ENCODE data around the gene RGS3.
"Not testable (repeated sequence)": the region's sequence is repeated elsewhere in the genome, so short reads cannot be mapped to it uniquely, and the experiment has no call there.

Gene RGS3

DNA sequence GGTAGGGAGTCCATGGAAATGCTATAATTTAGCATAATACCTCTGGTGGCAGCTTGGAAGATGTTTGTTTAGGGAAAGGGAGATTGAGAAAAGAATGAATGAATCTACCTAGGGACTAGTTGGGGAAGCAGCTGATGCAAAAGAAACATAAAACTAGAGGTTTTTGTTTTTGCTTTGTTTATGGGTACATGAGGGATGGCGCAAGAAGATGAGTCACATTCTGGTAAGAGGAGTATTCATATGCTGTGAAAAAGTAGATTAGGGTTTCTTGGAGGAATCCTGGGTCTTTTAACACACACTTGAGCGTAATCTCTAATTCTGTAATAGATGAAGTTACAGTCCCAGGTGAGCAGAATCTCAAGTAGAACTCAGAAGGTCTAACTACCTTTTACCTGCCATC lies 35.9 kb upstream of the RGS3 start:
- H3K4me3 ChIP-seq (ENCODE audit: low read depth, low read length), result no peak overlapping the region
- TF ChIP-seq, protein P1, sequence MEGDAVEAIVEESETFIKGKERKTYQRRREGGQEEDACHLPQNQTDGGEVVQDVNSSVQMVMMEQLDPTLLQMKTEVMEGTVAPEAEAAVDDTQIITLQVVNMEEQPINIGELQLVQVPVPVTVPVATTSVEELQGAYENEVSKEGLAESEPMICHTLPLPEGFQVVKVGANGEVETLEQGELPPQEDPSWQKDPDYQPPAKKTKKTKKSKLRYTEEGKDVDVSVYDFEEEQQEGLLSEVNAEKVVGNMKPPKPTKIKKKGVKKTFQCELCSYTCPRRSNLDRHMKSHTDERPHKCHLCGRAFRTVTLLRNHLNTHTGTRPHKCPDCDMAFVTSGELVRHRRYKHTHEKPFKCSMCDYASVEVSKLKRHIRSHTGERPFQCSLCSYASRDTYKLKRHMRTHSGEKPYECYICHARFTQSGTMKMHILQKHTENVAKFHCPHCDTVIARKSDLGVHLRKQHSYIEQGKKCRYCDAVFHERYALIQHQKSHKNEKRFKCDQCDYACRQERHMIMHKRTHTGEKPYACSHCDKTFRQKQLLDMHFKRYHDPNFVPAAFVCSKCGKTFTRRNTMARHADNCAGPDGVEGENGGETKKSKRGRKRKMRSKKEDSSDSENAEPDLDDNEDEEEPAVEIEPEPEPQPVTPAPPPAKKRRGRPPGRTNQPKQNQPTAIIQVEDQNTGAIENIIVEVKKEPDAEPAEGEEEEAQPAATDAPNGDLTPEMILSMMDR (conservative IDR thresholded peaks at IDR 0.05; ENCODE audit: low read depth, low read length), result no peak
- DNase-seq (ENCODE audit: low read depth), result peak; percentile 64

DNA sequence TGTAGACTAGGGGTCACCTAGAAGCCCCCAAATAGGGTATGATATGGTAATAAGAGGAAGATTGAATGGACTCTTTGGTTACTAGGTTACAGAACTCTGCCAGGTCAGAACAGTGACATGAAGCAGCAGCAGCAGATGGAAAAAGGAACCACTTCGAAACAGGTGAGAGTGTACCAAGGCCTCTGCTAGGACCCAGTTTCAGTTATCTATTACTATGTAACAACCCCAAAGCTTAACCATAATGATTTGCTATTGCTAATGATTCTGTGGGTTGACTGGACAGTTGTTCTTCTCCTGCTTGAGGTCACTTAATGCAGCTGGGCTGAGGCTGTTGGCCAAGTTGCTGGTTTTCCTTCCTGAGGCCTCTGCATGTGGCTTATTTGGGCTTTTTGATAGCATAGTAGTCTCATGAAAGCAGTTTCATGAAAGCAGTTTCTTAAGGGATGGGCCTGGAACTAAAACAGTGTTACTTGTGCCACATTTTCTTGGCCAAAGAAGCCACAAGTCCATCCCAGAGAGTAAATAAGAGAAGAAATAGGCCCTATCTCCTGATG lies 35.4 kb upstream of the RGS3 start:
- TF ChIP-seq, protein P1 (conservative IDR thresholded peaks at IDR 0.05; ENCODE audit: low read depth, low read length), result no peak
- no peak overlapping the region for H3K4me3 ChIP-seq (ENCODE audit: low read depth, low read length)
- peak; percentile 17 for DNase-seq (ENCODE audit: low read depth)

DNA sequence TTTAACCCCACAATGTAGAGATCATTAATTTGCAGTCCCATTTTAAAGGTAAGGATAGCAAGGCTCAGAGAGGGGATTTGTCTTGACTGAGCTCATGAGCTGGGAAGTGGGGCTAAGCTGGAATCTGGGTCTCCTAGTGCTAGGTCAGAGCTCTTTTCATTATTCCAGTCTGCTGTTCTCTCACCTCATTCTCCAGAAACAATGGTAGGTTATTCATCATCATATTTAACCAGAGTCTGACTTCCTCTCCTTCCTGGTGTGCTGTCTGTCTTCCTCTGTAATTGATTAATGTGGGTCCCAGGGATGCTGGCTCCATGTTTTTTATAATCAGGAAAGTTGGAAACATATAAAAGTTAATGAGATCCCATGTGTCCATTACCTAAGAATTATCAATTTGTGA lies 32.3 kb upstream of the RGS3 start:
- H3K4me3 ChIP-seq (ENCODE audit: low read depth, low read length), result no peak overlapping the region
- no peak for DNase-seq (ENCODE audit: low read depth)
- TF ChIP-seq, protein P1 (conservative IDR thresholded peaks at IDR 0.05; ENCODE audit: low read depth, low read length), result no peak

DNA sequence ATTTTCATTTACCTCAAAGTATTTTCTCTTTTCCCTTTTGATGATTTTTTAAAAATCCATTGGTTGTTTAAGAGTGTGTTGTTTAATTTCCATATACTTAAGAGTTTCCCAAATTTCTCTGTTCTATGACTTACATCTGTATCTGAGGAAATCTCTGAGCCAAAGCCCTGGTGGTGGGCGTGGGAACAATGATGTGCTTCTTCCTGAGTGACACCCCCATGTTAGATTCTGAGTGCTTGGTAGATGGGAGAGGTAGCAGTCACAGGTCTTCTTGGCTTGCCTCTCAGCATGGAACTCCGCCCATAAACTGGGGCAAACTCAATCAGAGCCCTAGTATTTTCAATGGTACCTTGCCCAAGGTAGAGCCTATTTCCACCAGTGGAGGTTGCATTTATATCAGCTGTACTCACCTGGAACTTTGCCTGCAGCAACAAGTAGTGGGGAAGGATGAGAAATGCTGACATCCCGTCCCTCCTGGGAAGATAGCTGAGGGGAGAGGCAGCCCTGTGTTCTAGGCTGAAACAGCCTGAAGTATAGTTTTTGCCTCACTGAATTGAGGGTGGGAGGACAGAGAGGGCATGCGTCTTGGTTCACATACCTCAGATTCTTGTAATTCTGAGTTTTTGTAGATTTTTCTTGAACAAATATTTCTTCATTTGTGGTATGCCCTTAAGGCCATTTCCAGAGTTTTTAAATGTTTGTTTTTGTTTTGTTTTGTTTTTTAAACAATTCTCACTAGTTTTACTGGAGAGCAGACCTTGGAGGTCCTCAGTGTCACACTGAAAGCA lies 26.6 kb upstream of the RGS3 start:
- TF ChIP-seq, protein P1 (conservative IDR thresholded peaks at IDR 0.05; ENCODE audit: low read depth, low read length), result no peak
- peak; percentile 70 for DNase-seq (ENCODE audit: low read depth)
- H3K4me3 ChIP-seq (ENCODE audit: low read depth, low read length), result no peak overlapping the region

DNA sequence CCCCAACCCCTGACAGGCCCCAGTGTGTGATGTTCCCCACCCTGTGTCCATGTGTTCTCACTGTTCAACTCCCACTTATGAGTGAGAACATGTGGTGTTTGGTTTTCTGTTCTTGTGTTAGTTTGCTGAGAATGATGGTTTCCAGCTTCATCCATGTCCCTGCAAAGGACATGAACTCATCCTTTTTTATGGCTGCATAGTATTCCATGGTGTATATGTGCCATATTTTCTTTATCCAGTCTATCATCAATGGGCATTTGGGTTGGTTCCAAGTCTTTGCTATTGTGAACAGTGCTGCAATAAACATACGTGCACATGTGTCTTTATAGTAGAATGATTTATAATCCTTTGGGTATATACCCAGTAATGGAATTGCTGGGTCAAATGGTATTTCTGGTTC lies 25.8 kb upstream of the RGS3 start:
- not testable (repeated sequence) for H3K4me3 ChIP-seq (ENCODE audit: low read depth, low read length); DNase-seq (ENCODE audit: low read depth)

DNA sequence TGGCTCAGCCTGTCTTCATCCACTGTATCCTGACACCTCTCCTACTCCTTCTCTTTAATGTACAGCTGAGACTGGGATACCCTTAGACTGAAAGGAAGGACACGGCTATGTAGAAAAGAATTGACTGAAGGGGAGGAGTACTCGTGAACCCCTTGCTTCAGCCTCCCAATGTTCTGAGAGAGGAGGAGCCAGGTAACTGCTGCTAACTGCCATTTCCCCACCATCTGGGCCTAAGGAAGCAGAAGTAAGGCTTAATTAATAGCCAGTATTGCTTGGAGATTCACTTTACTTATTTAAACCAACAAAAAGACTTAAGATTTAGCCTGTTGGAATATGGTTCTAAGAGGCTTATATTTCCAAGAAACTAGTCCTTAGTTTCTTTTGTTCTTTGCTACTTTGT lies 18.8 kb upstream of the RGS3 start:
- no peak overlapping the region for H3K4me3 ChIP-seq (ENCODE audit: low read depth, low read length)
- TF ChIP-seq, protein P1 (conservative IDR thresholded peaks at IDR 0.05; ENCODE audit: low read depth, low read length), result no peak
- no peak for DNase-seq (ENCODE audit: low read depth)

DNA sequence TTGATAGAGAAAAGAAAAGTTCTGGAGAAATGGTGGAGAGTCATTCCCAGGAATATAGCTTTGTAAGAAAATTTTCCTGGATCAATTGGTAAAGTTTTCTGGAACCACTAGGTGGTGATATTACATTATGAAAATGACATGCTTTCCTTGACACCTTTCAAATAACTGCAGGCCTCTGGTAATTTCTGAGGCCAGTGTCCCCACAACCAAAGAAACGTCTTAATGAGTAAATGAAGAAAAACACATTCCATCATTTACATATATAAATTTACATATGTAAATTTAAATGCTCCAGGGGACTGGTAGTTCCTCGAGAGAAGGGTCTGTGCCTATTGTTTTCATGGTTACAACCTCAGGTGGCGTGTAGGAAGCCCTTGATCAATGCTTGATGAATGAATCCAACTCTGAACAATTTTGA lies 17.2 kb upstream of the RGS3 start:
- peak; percentile 67 for DNase-seq (ENCODE audit: low read depth)
- TF ChIP-seq, protein P1 (conservative IDR thresholded peaks at IDR 0.05; ENCODE audit: low read depth, low read length), result peak; percentile 53
- no peak overlapping the region for H3K4me3 ChIP-seq (ENCODE audit: low read depth, low read length)

Measured in choroid plexus epithelial cell (primary cell).